ENCODE data around the gene SERTAD3. TPM values are rescaled to one million over a fixed set of nuclear protein-coding genes. Genes with fewer than 3 reads are reported as not detected.

Gene SERTAD3
- total and polyA plus RNA-seq, 2 of the 4 experiments (the other 2 are of a cell fraction) = 20.5 to 23.3 TPM

- H3K27me3 ChIP-seq (ENCODE audit: control insufficient read depth, insufficient read depth, low read length) = peaks cover 2% of the 10 kb centered on the region; the same call in 1 of the 2 replicates
- no peaks in the 10 kb centered on the region for H3K79me1 ChIP-seq (ENCODE audit: low read depth in 1 of 2, low read length in 2 of 2)
- TF ChIP-seq CHD1 (IDR thresholded peaks at IDR 0.05; ENCODE audit: low read depth, low read length) (no peak), MAZ (IDR thresholded peaks at IDR 0.05; ENCODE audit: borderline replicate concordance, low read depth, low read length) (no peak), RAD21 (IDR thresholded peaks at IDR 0.05; ENCODE audit: low read length) (no peak), RFX5 (IDR thresholded peaks at IDR 0.05; ENCODE audit: low read depth, low read length) (no peak), ELK1 (IDR thresholded peaks at IDR 0.05; ENCODE audit: borderline replicate concordance, low read depth, low read length) (no peak), RCOR1 (IDR thresholded peaks at IDR 0.05; ENCODE audit: insufficient replicate concordance, low read length) (no peak), NFE2L2 (IDR thresholded peaks at IDR 0.05; ENCODE audit: low read depth, low read length) (no peak), CEBPB (IDR thresholded peaks at IDR 0.05; ENCODE audit: low read depth, low read length) (no peak), POLR2A (IDR thresholded peaks at IDR 0.05; ENCODE audit: low read depth, low read length) (no peak), BHLHE40 (IDR thresholded peaks at IDR 0.05; ENCODE audit: low read depth, low read length) (no peak), MXI1 (IDR thresholded peaks at IDR 0.05; ENCODE audit: borderline replicate concordance, low read depth, low read length) (no peak)
- BruUV-seq (replicated peaks) = no TSS peak
- H2AK9ac ChIP-seq (replicated peaks; ENCODE audit: low read depth, low read length, poor library complexity) = no peak overlapping the region
- no peak overlapping the region for H3K9ac ChIP-seq (ENCODE audit: low read depth, low read length)
- H4K20me1 ChIP-seq (ENCODE audit: insufficient read depth, low read length) = no peaks in the 10 kb centered on the region
- no peak overlapping the region for H4K8ac ChIP-seq (ENCODE audit: low read depth in 2 of 2, low read length in 2 of 2)
- no peak overlapping the region for H3K27ac ChIP-seq (ENCODE audit: insufficient read depth, low read length)
- H4K5ac ChIP-seq (ENCODE audit: low read depth, low read length) = no peak overlapping the region
- in situ Hi-C loops (cut with MboI; ENCODE audit: low sequenced_read_pairs) = no loop called here
- WGBS, 2 experiments (ENCODE audit: extremely low coverage in 2 of 2, insufficient read length in 1 of 2) = no CpG with 5 or more reads among the region's 13 CpGs
- CTCF ChIA-PET = no interaction called here
- H3K4me1 ChIP-seq (ENCODE audit: control insufficient read depth, insufficient read depth, low read length) = no peaks in the 10 kb centered on the region
- H2BK20ac ChIP-seq (ENCODE audit: low read depth, low read length) = no peak overlapping the region
- DNase-seq = no peak
- H3K36me3 ChIP-seq (ENCODE audit: control insufficient read depth, insufficient read depth, low read length) = no peaks in the 10 kb centered on the region
- no peak overlapping the region for H2BK5ac ChIP-seq (ENCODE audit: low read depth, low read length, poor library complexity, severe bottlenecking)
- H3K56ac ChIP-seq (ENCODE audit: extremely low read depth, insufficient read depth, low read length) = no peak overlapping the region
- no peak overlapping the region for H3K4ac ChIP-seq (ENCODE audit: low read depth, low read length)
- dilution Hi-C loops (cut with HindIII; ENCODE audit: low sequenced_read_pairs, unreplicated experiment) = no loop called here
- no peak overlapping the region for H2BK15ac ChIP-seq (ENCODE audit: low read depth, low read length)
- H3K9me1 ChIP-seq (ENCODE audit: insufficient read depth, low read length) = no peaks in the 10 kb centered on the region
- no peak overlapping the region for H2BK120ac ChIP-seq (ENCODE audit: low read depth, low read length)
- intact Hi-C loops (cut with micrococcal nuclease) = no loop called here
- ATAC-seq (ENCODE audit: low read depth) = no peak
- no peak overlapping the region for H3K18ac ChIP-seq (ENCODE audit: low read depth, low read length)
- H3K23ac ChIP-seq (ENCODE audit: low read depth, low read length) = no peak overlapping the region
- H2AFZ ChIP-seq (replicated peaks; ENCODE audit: low read length, poor library complexity) = no peak overlapping the region
- no peak overlapping the region for H3K14ac ChIP-seq (replicated peaks; ENCODE audit: low read depth, low read length)
- H3K4me2 ChIP-seq (ENCODE audit: low read depth, low read length) = no peak overlapping the region
- no peak overlapping the region for H2AK5ac ChIP-seq (ENCODE audit: low read depth, low read length)
- no peak overlapping the region for H4K91ac ChIP-seq (ENCODE audit: insufficient read depth, low read depth, low read length)
- POLR2A ChIA-PET (ENCODE audit: unreplicated experiment) = interaction anchor here (0.7 kb wide), 1 partner anchor 21 kb away, joined by 8 read pairs; no protein-coding TSS in a partner anchor
- H3K9me3 ChIP-seq (ENCODE audit: control insufficient read depth, insufficient read depth, low read length) = no peaks in the 10 kb centered on the region
- no peak overlapping the region for H3K4me3 ChIP-seq (ENCODE audit: insufficient read depth, low read depth, low read length)
Observed at GRCh38 chr19:40472516-40472915, 28.4 kb upstream of the SERTAD3 start.

All from IMR-90 (cell line).